GOT3 (cell line): Measurements from ENCODE around the gene SLC13A4.
"Not testable (repeated sequence)": the region's sequence is repeated elsewhere in the genome, so short reads cannot be mapped to it uniquely, and the experiment has no call there.

Experiments
- DNase-seq: peaks from one replicate; lab custom pipeline; 2025; ENCODE audit warnings: mixed read lengths; lab: John Stamatoyannopoulos, UW

The SLC13A4 gene

DNA sequence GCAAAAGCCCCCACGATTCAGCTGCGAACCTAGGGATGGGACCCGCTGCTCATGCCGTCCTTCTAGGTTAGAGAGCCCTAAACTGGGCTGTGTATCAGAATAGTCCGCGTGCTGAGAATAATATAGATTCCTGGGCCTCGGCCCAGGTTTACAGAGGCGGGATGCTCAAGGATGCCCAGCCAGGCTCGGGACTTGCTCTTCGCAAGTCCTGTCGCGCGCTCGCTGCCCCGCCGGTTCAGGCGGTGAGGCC lies 65.9 kb downstream of the SLC13A4 start:
- no peak for DNase-seq

- no peak for DNase-seq
Observed at GRCh38 chr7:135661311-135662122, 66.5 kb downstream of the SLC13A4 start.

- DNase-seq, result no peak
Observed at GRCh38 chr7:135659159-135659846, 68.7 kb downstream of the SLC13A4 start.

DNA sequence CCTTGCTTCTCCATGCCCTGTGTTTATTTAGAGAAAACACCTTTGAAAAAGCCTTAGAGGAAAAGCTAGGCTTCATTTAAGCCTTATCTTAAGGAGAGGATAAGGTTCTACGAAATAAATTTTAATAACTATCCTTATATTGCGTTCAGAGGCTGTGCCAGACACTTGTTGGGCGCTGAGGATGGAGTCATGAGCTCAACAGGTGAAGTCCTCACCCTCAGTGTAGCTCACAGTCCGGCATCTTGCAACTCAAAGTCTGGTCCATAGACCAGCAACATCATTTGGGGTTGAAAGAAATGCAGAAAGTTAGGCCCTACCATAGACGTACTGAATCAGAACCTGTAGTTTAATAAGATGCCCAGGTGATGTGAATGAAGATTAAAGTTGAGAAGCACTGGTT lies 69.4 kb downstream of the SLC13A4 start:
- DNase-seq, result no peak

- no peak for DNase-seq
Observed at GRCh38 chr7:135653340-135654080, 74.5 kb downstream of the SLC13A4 start.

GRCh38 chr7:135650831-135651573 lies 77.0 kb downstream of the SLC13A4 start:
- no peak for DNase-seq

DNA sequence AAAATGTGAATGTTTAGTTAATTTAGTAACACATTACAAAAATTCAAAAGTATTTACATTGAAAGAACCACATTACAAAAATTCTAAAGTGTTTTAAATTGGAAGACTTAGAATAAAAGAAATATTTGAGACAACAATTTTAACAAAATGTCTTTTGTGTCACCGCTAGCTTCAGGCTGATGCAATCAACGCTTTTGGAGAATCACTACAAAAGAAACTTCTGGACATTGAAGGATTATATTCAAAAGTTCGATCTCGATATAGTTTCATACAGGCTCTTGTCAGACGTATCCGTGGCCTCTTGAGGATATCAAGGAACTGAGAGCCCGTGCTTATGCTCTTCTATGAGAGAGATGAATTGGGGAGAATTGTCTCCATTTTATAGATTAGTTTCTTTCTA lies 79.8 kb downstream of the SLC13A4 start:
- no peak for DNase-seq

- no peak for DNase-seq
Observed at GRCh38 chr7:135647755-135648154, 80.2 kb downstream of the SLC13A4 start.

GRCh38 chr7:135645296-135645904 lies 82.6 kb downstream of the SLC13A4 start:
- DNase-seq, result no peak

DNA sequence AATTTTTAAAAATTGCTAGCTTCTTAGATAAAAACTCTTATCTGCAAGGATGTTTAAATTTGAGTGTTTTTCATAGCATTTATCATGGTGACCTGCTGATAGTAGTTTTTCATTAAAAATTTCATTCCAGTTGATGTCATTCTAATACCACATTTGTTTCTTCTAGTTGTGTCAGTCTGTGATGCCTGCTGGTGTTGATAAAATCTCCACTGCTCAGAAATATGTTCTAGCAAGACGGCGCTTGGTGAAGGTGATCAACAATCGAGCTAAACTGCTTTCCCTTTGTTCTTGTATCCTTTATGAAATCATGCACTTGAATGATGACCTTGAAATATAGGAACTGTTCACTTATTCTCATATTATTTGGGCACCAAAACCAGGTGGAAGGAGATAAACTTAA lies 83.3 kb downstream of the SLC13A4 start:
- no peak for DNase-seq

- no peak for DNase-seq
Observed at GRCh38 chr7:135644154-135644553, 83.8 kb downstream of the SLC13A4 start.

- DNase-seq, result not testable (repeated sequence)
Observed at GRCh38 chr7:135639690-135640089, 88.3 kb downstream of the SLC13A4 start.

DNA sequence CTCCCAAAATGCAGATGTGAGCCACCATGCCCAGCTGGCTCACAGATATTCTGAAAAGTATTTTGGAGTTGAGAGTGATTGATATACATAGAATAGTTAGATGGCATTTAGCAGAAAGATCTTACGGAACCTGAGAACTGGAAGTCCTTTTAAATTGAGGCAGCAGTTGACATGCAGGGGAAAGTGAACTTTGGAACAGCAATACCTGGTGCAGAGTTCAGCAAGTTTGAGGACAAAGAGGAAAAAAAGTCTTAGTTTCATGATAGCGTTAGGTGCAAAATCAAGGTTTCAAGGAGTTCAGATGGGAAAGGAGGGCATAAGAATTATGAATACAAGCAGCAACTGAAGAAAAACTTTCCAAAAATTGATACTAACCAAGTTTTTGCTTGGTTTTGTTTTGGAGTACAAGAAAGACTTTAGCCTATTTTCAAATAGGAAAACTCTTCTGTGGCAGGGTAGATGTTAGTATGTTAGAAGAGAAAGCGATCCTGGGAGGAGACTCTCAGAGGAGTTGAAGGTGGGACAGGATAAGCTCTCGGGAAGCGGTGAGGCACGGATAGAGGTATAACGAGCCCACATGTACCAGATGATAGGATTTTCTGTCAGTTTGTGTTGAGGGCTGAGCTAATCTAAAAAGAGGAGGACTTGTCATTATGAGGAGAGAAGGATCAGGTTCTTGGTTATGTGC lies 93.7 kb downstream of the SLC13A4 start:
- no peak for DNase-seq
